A673 (cell line): ENCODE results near the gene AGA.

ENCODE experiments used
- CTCF ChIP-seq: fragments of 300-800, 200-600 bp; sonication (generic); conservative IDR thresholded peaks from 2 replicates; pipeline ENCODE4 v1.5.1; 2017; ENCODE audit warnings: low read depth, mild to moderate bottlenecking, antibody characterized with exemption, low read length, moderate library complexity, mixed read lengths
- EZH2 ChIP-seq: fragments of 200-600 bp; sonication (generic); IDR thresholded peaks from 2 replicates; pipeline ENCODE4 v1.6.1; 2017; ENCODE audit warnings: borderline replicate concordance, low read depth, mild to moderate bottlenecking, mixed read lengths, antibody characterized with exemption, low read length; ENCODE audit not compliant: poor library complexity, severe bottlenecking

GRCh38 chr4:177461606-177462005, 19.4 kb upstream of the AGA start:
- TF ChIP-seq CTCF (no peak), EZH2 (no peak)
